RWPE1 (cell line): ENCODE results near the gene CHST11.

Experiments used
- CTCF ChIA-PET: fragments of 350-600 bp; sonication (Branson Sonifier 250); formaldehyde crosslinking; extraction: SDS; loops from one replicate; lab custom pipeline; 2021; lab: Yijun Ruan, JAX
- POLR2A ChIA-PET: fragments of 400-600 bp; formaldehyde crosslinking; extraction: SDS; loops from one replicate; lab custom pipeline; 2020; ENCODE audit warnings: antibody characterized with exemption; ENCODE audit not compliant: low non-redundant PET; lab: Yijun Ruan, JAX
- DNase-seq: peaks from one replicate; pipeline ENCODE4 v3.0.0; 2012; ENCODE audit warnings: low spot score
- H3K27ac ChIP-seq: fragments of 450-650 bp; 2 replicates; pipeline ENCODE4 v1.5.1; 2017
- CTCF ChIP-seq: fragments of 450-650 bp; conservative IDR thresholded peaks from 2 replicates; pipeline ENCODE4 v1.5.1; 2017; ENCODE audit warnings: low read depth, mild to moderate bottlenecking

CHST11 gene

GRCh38 chr12:104620837-104621531 lies 164.2 kb downstream of the CHST11 start:
- ChIA-PET CTCF (interaction anchor here (0.6 to 1.5 kb wide), 2 partner anchors 146 to 239 kb away, joined by 3 to 6 read pairs; no protein-coding TSS in a partner anchor), POLR2A (no interaction called here)
- TF ChIP-seq CTCF = no peak
- no peak overlapping the region for H3K27ac ChIP-seq
- DNase-seq = no peak

DNA sequence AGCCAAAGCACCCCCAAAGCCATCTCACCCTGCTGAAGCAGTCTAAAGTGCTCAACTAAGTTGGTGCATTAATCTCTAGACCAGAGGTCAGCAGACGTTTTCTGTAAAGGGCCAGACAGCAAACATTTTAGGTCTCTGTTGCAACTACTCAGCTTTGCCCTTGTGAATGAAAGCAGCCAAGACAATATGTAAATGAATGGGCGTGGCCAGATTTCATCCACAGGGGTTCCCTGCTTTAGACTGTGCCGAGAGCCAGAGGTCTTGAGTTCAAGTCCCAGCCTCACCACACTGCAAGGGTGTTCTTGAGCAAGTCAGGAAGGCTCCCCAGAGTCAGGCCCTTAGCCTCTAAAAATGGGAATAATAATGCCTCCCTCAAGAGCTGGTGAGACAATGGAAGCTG lies 166.2 kb downstream of the CHST11 start:
- no peak for TF ChIP-seq CTCF
- CTCF ChIA-PET = interaction anchor here (0.9 kb wide), 1 partner anchor 14 kb away, joined by 3 read pairs; no protein-coding TSS in a partner anchor
- POLR2A ChIA-PET = no interaction called here
- DNase-seq = no peak
- no peak overlapping the region for H3K27ac ChIP-seq

- ChIA-PET CTCF (interaction anchor here (0.6 kb wide), 1 partner anchor 413 kb away, joined by 4 read pairs; no protein-coding TSS in a partner anchor), POLR2A (no interaction called here)
- no peak for TF ChIP-seq CTCF
- no peak overlapping the region for H3K27ac ChIP-seq
- no peak for DNase-seq
Measured at GRCh38 chr12:104623883-104624282, 167.1 kb downstream of the CHST11 start.

DNA sequence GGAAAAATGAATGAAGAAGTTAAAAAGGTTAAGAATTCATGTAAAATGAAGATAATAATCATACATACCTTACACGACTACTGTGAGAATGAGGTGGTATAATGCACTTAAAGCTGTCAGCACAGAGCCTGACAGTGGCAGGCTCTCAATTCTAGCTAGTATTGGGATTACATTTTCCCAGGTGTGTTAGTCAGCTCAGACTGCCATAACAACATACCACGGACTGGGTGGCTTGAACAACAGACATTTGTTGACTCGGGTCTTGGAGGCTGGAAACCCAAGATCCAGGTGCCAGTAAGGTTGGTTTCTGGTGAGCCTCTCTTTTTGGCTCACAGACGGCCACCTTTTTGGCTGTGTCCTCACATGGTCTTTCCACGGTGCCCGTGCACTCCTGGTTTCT lies 167.8 kb downstream of the CHST11 start:
- ChIA-PET POLR2A (no interaction called here), CTCF (no interaction called here)
- no peak overlapping the region for H3K27ac ChIP-seq
- no peak for DNase-seq
- no peak for TF ChIP-seq CTCF

- no peak for TF ChIP-seq CTCF
- POLR2A ChIA-PET = no interaction called here
- no peak overlapping the region for H3K27ac ChIP-seq
Measured at GRCh38 chr12:104626069-104626837, 169.5 kb downstream of the CHST11 start.

DNA sequence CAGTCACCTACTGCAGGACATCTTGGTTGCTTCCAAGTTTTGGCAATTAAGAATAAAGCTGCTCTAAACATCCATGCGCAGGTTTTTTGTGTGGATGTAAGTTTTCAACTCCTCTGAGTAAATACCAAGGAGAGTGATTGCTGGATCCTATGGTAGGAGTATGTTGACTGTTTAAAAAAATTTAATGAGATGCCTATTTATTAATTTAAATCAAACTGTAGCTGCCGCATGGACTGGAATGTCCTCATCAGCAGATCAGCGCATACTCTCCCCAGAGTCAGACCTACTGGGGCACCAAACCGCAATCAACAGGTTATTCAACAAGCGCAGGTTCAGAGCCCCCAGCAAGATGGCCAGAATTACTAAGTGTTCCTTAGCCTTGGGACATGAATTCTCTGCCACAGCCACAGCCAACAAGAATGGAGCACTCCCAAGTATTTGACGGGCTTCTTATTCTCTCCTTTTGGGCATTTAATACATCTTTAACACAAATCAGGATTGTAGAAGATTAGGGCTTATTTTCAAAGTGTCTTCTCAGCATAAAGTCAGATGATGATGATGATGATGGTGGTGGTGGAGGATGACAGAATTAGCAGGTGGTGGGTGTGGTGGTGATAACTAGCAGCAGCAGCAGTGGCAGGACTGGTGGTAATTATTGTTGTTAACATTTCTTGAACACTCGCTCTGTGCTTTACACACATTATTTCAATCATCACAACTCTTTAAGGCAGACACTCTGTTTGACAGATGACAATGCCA lies 170.7 kb downstream of the CHST11 start:
- DNase-seq = no peak
- CTCF ChIA-PET = interaction anchor here (0.6 kb wide), 1 partner anchor 121 kb away, joined by 3 read pairs; no protein-coding TSS in a partner anchor
- H3K27ac ChIP-seq = no peak overlapping the region
- POLR2A ChIA-PET = no interaction called here
- no peak for TF ChIP-seq CTCF

More at GRCh38 chr12:104626069-104626837, 169.5 kb downstream of the CHST11 start:
- DNase-seq = no peak
- CTCF ChIA-PET = interaction anchor here (0.7 kb wide), 1 partner anchor 25 kb away, joined by 3 read pairs; no protein-coding TSS in a partner anchor
